GM18502 (cell line): ENCODE measurements around the gene CHRNA3.

Experiments used
- ATAC-seq: cut with Tn5 transposase; IDR thresholded peaks from one replicate; pipeline ENCODE4 v1.9.1; 2021; ENCODE audit warnings: mild to moderate bottlenecking; ENCODE audit not compliant: unreplicated experiment, poor library complexity

Gene CHRNA3

DNA sequence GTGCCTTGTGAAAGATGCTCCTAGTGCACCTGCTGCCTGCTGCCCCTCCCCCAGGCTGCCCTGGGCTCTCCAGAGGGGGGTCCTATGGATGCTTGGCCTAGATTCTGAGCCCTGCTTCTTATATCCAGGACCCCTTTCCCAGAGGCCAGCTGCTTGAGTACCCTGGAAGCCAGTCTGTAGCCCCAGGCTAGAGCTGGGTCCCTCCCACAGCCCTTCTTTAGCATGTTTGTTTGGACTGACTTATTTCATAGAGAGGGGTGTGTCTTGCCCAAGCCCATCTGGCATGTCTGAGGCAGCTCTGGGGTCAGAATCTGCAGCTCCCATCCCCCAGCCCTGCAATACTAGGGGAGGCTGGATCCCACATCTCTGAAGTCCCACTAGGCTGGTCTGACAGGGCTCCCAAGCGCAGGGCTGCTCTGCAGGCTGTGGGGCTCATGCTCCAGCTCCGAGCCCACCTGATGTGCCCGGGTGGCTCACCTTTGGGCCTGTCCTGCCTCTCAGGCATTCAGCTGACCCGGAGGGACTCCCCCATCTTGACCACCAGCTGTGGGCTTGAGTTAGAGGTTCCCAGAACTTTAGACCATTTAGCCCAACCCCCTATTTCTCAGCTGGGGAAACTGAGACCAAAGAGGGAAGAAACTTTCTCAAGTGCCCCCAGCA lies 17.1 kb upstream of the CHRNA3 start:
- ATAC-seq: no peak

DNA sequence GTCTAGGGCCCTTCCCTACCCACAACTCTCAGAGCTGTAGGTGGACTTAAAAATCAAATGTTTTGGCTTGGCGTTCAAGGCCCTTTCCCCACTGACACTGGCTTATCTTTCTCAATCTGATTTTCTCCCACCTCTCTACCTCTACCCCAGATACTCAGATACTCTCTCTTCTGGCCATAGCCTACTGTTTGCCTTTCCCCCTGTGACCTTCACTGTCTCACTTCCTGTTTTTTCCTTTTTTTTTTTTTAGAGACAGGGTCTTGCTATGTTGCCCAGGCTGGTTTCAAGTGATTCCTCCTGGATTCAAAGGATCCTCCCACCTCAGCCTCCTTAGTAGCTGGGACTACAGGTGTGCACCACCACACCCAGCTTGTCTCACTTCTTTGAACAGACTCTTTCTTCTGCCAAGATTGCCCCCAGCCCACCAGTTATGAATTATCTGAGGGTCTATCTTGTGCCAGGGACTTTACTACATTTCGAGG lies 15.6 kb upstream of the CHRNA3 start:
- no peak for ATAC-seq

- ATAC-seq: no peak
These were observed 14.6 kb upstream of the CHRNA3 start for GRCh38 chr15:78635346-78635745.

GRCh38 chr15:78634210-78635145 lies 13.7 kb upstream of the CHRNA3 start:
- no peak for ATAC-seq

DNA sequence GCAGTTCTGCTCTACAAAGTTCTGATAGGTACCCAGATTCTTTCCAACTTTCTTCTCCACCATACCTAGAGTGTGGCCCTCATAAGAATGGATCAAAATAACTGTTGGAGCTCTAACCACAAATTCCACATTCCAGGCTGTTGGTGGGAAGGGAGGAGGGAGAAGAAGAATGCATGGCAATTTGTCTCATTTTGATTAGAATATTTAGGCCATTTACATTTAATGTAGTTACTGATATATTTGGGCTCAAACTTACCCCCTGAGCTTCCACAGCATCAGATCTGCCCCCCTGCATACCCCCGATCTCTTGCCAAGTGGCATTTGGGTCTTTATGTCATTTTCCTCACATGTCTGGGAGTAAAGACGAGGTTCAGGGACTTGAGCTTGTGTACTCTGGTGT lies 12.6 kb upstream of the CHRNA3 start:
- ATAC-seq: no peak

DNA sequence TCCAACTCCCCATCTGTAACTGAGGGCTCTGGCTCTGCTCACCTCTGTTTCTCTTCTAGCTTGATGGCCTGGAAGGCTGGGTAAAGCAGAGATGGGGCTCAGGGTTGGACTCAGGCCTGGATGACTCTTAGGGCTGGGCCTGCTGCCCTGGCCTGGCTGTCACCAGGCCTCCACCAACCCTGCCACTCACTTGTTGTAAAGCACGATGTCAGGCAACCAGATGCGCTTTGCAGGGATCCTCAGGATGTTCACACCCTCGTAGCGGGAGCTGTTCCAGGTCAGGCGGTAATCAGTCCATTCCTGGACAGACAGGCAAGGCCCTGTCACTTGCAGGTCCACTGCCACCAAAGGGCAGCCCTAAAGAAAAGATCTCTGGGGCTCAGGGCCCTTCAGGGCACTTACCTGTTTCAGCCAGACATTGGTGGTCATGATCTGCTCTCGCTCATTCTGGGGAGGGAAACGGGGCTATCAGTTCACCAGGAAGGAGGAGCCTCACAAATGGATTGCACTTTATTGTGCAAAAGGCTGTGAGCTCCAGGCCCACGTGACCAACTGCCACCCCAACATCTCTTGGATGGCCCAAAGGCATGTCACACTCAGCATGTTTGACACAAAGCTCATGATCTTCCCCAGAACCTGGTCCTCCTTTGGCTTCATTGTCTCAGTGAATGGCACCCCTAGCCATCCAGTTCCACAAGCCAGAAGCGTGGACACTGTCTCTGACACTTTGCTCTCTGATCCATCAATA lies 10.3 kb upstream of the CHRNA3 start:
- no peak for ATAC-seq

GRCh38 chr15:78629716-78630065 lies 8.9 kb upstream of the CHRNA3 start:
- ATAC-seq: no peak

GRCh38 chr15:78629031-78629715 lies 8.4 kb upstream of the CHRNA3 start:
- ATAC-seq: no peak

DNA sequence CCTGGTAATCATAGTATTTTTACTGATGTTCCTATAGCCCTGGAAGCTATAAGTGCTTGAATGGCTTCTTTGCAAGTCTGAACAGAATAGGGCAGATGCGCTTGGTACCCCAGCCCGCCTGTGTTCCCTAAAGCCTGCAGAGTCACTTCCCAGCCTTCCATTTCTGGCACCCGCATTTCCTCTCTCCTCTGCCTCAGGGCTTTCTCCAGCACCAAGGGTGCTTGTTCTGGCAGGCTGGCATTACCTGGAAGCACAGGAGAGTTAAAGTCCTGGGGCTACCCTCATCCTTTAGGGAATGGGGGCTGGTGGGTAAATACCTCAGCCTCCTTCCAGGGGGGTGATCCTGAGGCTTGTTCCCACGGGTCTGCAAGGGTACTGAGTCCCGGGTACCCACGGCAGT lies 7.4 kb upstream of the CHRNA3 start:
- no peak for ATAC-seq

DNA sequence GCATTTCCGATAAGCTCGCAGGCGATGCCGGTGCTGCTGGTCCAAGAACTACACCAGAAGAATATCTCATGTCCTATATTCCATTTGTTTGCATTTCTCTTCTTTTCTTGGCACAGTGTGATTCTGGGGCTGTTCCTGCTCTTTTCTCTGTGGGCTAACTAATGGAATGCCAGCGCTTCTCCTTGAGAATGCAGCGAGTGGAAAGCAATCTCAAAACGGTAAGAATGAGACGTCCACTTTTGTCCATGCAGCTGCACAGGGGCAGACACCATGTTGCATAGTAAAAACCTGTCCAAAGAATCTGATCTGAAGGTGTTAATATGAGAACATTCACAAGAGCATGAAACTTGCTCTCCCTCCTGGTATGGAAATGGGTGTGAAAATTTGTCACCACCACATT lies 6.6 kb upstream of the CHRNA3 start:
- ATAC-seq: no peak

GRCh38 chr15:78626381-78626995 lies 5.7 kb upstream of the CHRNA3 start:
- no peak for ATAC-seq

GRCh38 chr15:78625606-78626280 lies 4.9 kb upstream of the CHRNA3 start:
- no peak for ATAC-seq

GRCh38 chr15:78624651-78625590 lies 4.1 kb upstream of the CHRNA3 start:
- no peak for ATAC-seq

DNA sequence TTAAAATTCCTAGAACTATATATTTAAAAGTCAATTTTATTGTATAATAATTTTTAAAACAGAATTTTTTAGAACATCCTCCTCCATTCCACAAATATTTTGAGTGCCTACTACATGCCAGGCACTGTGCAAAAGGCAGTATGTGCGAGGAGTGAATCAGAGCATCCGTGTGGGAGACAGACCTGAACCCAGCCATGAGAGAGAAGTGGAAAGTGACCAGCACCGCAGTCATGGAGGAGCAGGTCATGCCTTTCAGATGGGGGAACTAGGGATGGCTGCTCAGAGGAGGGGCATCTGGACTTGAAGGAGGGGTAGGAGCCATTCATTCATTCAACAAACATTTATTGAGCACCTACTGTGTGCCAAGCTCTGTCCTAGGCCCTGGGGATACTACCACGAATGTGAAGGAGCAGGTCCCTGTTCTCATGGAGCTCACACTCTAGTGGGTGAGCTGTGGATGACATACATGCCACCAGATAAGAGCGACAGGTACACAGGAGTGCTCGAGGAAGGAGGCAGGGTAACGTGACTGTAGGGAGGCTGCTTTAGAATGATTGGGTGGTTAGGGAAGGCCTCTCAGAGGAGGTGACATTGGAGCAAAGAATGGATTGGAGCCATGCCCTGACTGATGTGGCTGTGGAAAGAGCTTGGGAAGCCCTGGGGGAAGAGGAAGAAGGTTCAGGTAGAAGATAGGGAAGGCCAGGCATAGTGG lies 3.1 kb upstream of the CHRNA3 start:
- ATAC-seq: no peak

GRCh38 chr15:78621810-78622402 lies 1.1 kb upstream of the CHRNA3 start:
- ATAC-seq: no peak

- no peak for ATAC-seq
These were observed 722 bp downstream of the CHRNA3 start for GRCh38 chr15:78620021-78620526.
